ENCODE data around the gene RNF186.

The RNF186 gene

DNA sequence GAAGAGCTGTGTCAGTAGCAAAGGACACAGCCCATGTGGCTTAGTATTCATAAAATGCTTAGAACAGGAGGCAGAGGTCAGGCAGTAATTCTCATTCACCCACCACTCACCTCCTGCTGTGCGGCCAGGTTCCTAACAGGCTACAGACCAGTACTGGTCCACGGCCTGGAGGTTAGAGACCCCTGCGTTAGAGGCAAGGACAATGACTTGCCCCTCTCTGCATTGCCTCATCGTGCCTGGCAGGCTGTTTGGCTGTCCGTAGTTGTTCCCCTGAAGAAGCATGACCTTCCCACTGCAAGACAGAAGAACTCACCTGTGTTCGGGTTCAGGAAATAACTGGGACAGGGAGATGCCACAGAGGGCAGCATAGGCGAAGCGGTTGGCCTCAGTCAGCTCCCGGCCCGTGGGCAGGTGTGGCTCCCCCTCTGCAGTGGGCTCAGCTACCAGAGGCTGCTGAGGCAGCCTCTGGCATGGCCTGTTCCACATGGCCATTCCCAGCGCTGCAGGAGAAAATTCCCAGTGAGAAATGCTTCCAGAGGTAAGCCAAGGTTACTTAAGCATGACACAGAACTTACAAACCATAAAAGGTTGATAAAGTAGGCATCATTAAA, 34.7 kb downstream of the RNF186 start:
- no peak for DNase-seq (ENCODE audit: extremely low read depth, low read depth)

DNA sequence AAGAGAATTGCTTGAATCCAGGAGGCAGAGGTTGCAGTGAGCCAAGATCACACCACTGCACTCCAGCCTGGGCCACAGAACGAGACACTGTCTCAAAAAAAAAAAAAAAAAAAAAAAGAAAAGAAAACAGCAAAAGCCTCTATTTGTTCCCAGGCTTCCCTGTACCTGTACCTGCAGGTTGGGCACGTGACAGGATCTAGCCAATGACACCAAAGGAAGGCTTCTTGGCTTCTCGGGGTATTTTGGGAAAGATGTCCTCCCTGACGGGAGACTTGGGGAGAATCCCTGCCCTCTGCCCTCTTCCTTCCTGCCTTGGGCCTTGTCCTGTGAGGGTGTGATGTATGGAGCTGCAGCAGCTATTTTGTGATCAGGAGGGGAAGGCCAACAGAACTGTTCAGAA, 38.1 kb downstream of the RNF186 start:
- TF ChIP-seq, protein P1, sequence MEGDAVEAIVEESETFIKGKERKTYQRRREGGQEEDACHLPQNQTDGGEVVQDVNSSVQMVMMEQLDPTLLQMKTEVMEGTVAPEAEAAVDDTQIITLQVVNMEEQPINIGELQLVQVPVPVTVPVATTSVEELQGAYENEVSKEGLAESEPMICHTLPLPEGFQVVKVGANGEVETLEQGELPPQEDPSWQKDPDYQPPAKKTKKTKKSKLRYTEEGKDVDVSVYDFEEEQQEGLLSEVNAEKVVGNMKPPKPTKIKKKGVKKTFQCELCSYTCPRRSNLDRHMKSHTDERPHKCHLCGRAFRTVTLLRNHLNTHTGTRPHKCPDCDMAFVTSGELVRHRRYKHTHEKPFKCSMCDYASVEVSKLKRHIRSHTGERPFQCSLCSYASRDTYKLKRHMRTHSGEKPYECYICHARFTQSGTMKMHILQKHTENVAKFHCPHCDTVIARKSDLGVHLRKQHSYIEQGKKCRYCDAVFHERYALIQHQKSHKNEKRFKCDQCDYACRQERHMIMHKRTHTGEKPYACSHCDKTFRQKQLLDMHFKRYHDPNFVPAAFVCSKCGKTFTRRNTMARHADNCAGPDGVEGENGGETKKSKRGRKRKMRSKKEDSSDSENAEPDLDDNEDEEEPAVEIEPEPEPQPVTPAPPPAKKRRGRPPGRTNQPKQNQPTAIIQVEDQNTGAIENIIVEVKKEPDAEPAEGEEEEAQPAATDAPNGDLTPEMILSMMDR (IDR thresholded peaks at IDR 0.05; ENCODE audit: low read depth, low read length, missing control alignments): no peak
- DNase-seq (ENCODE audit: extremely low read depth, low read depth): no peak
- no peak overlapping the region for H3K4me3 ChIP-seq (replicated peaks; ENCODE audit: low read depth, low read length)

More for the DNA sequence above, 34.7 kb downstream of the RNF186 start:
- TF ChIP-seq, protein P1 (IDR thresholded peaks at IDR 0.05; ENCODE audit: low read depth, low read length, missing control alignments): no peak
- no peak overlapping the region for H3K4me3 ChIP-seq (replicated peaks; ENCODE audit: low read depth, low read length)

DNA sequence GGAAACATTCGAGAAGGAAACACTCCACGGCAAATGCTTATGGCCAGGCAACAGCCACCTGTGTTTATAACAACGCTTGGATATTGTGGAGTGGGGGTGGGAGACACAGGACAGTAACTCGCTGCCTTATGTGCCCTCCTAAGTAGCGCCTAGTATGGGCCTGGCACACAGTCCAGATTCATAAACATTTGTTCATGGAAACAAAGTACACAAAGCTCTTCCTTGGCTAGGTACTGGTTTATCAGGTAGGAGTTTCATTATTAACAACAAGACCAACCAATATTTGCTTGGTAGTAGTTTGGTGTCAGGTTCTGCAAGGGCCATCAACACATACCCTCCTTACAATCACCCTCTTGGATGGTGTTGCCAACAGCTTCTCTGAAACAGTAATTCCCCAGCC, 38.8 kb downstream of the RNF186 start:
- no peak for DNase-seq (ENCODE audit: extremely low read depth, low read depth)
- H3K4me3 ChIP-seq (replicated peaks; ENCODE audit: low read depth, low read length): no peak overlapping the region
- TF ChIP-seq, protein P1 (IDR thresholded peaks at IDR 0.05; ENCODE audit: low read depth, low read length, missing control alignments): no peak

DNA sequence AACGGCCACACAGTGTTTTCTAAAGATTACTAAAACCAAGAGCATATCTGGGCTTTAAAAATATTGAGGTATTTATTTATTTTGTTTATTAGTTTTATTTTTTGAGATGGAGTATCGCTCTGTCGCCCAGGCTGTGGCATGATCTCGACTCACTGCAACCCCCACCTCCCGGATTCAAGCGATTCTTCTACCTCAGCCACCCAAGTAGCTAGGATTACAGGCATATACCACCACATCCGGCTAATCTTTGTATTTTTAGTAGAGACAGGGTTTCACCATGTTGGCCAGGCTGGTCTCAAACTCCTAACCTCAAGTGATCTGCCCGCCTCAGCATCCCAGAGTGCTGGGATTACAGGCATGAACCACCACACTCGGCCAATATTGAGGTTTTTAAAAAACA, 39.3 kb downstream of the RNF186 start:
- DNase-seq (ENCODE audit: extremely low read depth, low read depth): no peak
- TF ChIP-seq, protein P1 (IDR thresholded peaks at IDR 0.05; ENCODE audit: low read depth, low read length, missing control alignments): no peak
- H3K4me3 ChIP-seq (replicated peaks; ENCODE audit: low read depth, low read length): no peak overlapping the region

DNA sequence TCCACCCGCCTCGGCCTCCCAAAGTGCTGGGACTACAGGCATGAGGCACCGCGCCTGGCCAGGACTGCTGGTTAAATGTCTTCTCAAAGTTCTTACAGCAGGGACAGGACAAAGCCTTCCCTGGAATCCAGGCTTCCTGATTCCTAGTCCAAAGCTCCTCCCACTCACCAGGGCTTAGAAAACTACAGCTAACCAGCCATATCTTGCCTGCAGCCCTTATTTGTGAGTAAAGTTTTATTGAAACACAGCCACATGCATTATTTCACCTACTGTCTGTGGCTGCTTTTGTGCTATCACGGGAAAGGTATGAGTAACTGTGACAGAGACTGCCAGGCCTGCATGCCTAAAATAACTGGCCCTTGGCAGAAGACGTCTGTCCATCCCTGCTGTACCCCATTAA, 39.8 kb downstream of the RNF186 start:
- no peak overlapping the region for H3K4me3 ChIP-seq (replicated peaks; ENCODE audit: low read depth, low read length)
- no peak for DNase-seq (ENCODE audit: extremely low read depth, low read depth)
- TF ChIP-seq, protein P1 (IDR thresholded peaks at IDR 0.05; ENCODE audit: low read depth, low read length, missing control alignments): no peak

DNA sequence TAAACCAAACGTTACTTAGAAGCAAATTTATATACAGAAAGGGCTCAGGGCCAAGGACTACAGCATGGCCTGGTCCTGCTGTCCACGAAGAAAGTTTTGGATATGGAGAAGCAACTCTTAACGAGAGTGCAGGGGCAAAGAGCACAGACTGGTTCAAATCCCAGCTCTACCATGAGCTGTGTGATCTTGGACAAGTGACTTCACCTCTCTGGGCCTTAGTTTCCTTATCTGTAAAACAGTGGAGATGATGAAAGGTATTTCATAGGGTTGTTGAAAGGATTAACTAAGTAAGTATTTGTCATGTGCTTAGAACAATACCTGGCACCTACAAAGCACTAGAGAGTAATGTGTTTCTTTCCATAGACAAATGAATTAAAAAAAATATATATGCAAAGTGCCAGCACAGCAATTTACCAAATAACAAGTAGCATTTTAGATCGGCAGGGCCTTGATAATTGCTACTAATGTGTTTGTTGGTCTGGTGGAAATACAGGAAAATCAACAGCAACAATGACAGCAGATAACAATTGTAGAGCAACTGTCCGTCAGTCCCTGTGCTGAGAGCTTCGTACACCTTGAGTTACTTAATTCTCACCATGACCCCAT, 40.8 kb downstream of the RNF186 start:
- H3K4me3 ChIP-seq (replicated peaks; ENCODE audit: low read depth, low read length): no peak overlapping the region
- no peak for DNase-seq (ENCODE audit: extremely low read depth, low read depth)
- TF ChIP-seq, protein P1 (IDR thresholded peaks at IDR 0.05; ENCODE audit: low read depth, low read length, missing control alignments): no peak

Measured in HFF-Myc (cell line).